ENCODE measurements around the gene ISX. TPM values are rescaled to one million over a fixed set of nuclear protein-coding genes. Genes with fewer than 3 reads are reported as not detected.

Gene ISX
- total RNA-seq, 2 experiments from 2014 or later: not detected

DNA sequence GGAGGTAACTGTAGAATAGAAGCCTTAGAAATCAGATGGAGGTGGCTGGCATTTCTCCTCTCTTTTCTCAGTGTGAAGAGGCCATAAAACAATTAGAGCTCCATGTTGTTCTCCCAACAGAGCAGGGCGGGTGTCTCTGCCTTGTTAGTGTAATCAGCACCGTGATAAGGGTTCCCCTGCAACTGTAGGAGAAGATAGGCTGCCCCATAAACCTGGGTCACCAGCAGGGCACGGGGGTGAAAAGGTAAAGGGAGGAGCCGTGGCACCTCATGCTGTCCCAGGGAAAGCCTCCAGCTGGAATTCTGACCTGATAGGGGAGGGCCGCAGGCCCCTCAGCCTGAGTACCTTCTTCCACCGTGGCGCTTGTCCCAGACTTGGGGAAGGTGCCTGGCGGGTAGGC, 68.7 kb downstream of the ISX start:
- Mint-ChIP-seq H3K4me3 (no peak overlapping the region), H3K27ac (no peak overlapping the region), H3K36me3 (ENCODE audit: low read depth) (no peaks in the 10 kb centered on the region), H3K9me3 (no peaks in the 10 kb centered on the region), H3K27me3 (peaks cover 19% of the 10 kb centered on the region), H3K4me1 (ENCODE audit: low read depth) (no peaks in the 10 kb centered on the region)
- ChIA-PET POLR2A (interaction anchor here (1.0 kb wide), 1 partner anchor 14 kb away, joined by 5 read pairs; no protein-coding TSS in a partner anchor), CTCF (no interaction called here)
- no peak for ATAC-seq
- intact Hi-C loops (cut with micrococcal nuclease): no loop called here
- TF ChIP-seq, protein P1, sequence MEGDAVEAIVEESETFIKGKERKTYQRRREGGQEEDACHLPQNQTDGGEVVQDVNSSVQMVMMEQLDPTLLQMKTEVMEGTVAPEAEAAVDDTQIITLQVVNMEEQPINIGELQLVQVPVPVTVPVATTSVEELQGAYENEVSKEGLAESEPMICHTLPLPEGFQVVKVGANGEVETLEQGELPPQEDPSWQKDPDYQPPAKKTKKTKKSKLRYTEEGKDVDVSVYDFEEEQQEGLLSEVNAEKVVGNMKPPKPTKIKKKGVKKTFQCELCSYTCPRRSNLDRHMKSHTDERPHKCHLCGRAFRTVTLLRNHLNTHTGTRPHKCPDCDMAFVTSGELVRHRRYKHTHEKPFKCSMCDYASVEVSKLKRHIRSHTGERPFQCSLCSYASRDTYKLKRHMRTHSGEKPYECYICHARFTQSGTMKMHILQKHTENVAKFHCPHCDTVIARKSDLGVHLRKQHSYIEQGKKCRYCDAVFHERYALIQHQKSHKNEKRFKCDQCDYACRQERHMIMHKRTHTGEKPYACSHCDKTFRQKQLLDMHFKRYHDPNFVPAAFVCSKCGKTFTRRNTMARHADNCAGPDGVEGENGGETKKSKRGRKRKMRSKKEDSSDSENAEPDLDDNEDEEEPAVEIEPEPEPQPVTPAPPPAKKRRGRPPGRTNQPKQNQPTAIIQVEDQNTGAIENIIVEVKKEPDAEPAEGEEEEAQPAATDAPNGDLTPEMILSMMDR (IDR thresholded peaks at IDR 0.05): no peak
- no peak for DNase-seq

DNA sequence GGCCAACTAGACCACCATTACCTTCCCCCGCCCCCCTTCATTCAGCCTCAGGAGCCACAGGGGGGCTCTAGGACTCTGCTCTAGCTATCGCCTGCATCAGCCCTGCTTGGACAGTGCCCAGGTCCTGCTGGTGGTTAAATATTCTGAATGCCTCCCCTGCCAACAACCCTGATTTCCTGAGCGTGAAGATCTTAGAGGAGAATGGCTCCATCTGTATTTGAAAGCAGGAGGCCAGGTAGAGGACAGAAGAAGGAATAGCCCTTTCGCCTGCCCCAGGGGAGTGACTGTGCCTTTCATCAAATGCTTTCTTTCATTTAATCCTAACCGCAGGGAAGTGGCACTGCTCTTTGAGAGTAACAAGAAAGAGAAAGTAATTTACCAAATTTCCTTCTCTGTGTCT, 69.2 kb downstream of the ISX start:
- Mint-ChIP-seq H3K9me3 (no peaks in the 10 kb centered on the region), H3K27me3 (peaks cover 19% of the 10 kb centered on the region), H3K36me3 (ENCODE audit: low read depth) (no peaks in the 10 kb centered on the region), H3K4me1 (ENCODE audit: low read depth) (no peaks in the 10 kb centered on the region), H3K4me3 (no peak overlapping the region), H3K27ac (no peak overlapping the region)
- TF ChIP-seq, protein P1 (IDR thresholded peaks at IDR 0.05): no peak
- ChIA-PET CTCF (no interaction called here), POLR2A (no interaction called here)
- no peak for ATAC-seq
- DNase-seq: no peak
- intact Hi-C loops (cut with micrococcal nuclease): no loop called here

Other genes with a start within 250 kb of the ISX start
- gene HMGXB4, start 191.3 kb downstream of the ISX start, total RNA-seq: 10 to 100 TPM; 33.7 to 38.2 TPM
- gene TOM1, start 233.7 kb downstream of the ISX start, total RNA-seq: 10 to 100 TPM; 16.2 to 20.0 TPM

Measured in activated CD8-positive, alpha-beta T cell treated with anti-CD3 and anti-CD28 coated beads for 36 hours (primary cell).